GM23248 (cell line): ENCODE measurements around the gene SYNE2. TPM values are rescaled to one million over a fixed set of nuclear protein-coding genes. Genes with fewer than 3 reads are reported as not detected.
A peak's percentile ranks its signal among the peaks of the same experiment; 100 is the strongest.

Experiments
- DNase-seq: peaks from one replicate; pipeline ENCODE4 v3.0.0-alpha.2; 2015
- H2AFZ ChIP-seq: fragments of 200-600 bp; sonication (generic); 2 replicates; pipeline ENCODE4 v1.6.1; 2016; ENCODE audit warnings: antibody characterized with exemption
- H3F3A ChIP-seq: fragments of 200-600 bp; sonication (generic); 2 replicates; pipeline ENCODE4 v1.6.1; 2016; ENCODE audit warnings: mild to moderate bottlenecking, antibody characterized with exemption, mixed run types; ENCODE audit not compliant: insufficient read depth
- H3K27ac ChIP-seq: fragments of 200-600 bp; sonication (generic); 2 replicates; pipeline ENCODE4 v1.5.1; 2016; ENCODE audit warnings: mild to moderate bottlenecking
- H3K27me3 ChIP-seq: fragments of 200-600 bp; sonication (generic); replicated peaks from 2 replicates; pipeline ENCODE4 v1.6.1; 2016; ENCODE audit warnings: mild to moderate bottlenecking; ENCODE audit not compliant: insufficient read depth
- H3K36me3 ChIP-seq: fragments of 200-600 bp; sonication (generic); 2 replicates; pipeline ENCODE4 v1.6.1; 2016; ENCODE audit warnings: low read depth, mild to moderate bottlenecking
- H3K4me1 ChIP-seq: fragments of 200-600 bp; sonication (generic); 2 replicates; pipeline ENCODE4 v1.6.1; 2016; ENCODE audit warnings: mild to moderate bottlenecking; ENCODE audit not compliant: insufficient read depth
- H3K4me2 ChIP-seq: fragments of 200-600 bp; sonication (generic); one replicate; pipeline ENCODE4 v1.6.1; 2016; ENCODE audit warnings: mild to moderate bottlenecking; ENCODE audit not compliant: unreplicated experiment
- H3K4me3 ChIP-seq: fragments of 200-600 bp; sonication (generic); 2 replicates; pipeline ENCODE4 v1.5.1; 2016; ENCODE audit warnings: mild to moderate bottlenecking
- H3K79me2 ChIP-seq: fragments of 200-600 bp; sonication (generic); 2 replicates; pipeline ENCODE4 v1.6.1; 2016; ENCODE audit warnings: mild to moderate bottlenecking; ENCODE audit not compliant: insufficient read depth
- H3K9ac ChIP-seq: fragments of 200-600 bp; sonication (generic); 2 replicates; pipeline ENCODE4 v1.6.1; 2016; ENCODE audit warnings: mild to moderate bottlenecking
- H3K9me2 ChIP-seq: fragments of 200-600 bp; sonication (generic); 2 replicates; pipeline ENCODE4 v1.6.1; 2016; ENCODE audit warnings: mixed run types, mild to moderate bottlenecking, moderate library complexity; ENCODE audit not compliant: insufficient read depth
- H3K9me3 ChIP-seq: fragments of 200-600 bp; sonication (generic); one replicate; pipeline ENCODE4 v1.6.1; 2017; ENCODE audit warnings: low read depth
- H4K20me1 ChIP-seq: fragments of 200-600 bp; sonication (generic); 2 replicates; pipeline ENCODE4 v1.6.0; 2016; ENCODE audit not compliant: insufficient read depth
- EZH2 ChIP-seq: fragments of 200-600 bp; sonication (generic); IDR thresholded peaks from 2 replicates; pipeline ENCODE4 v1.6.1; 2018; ENCODE audit warnings: antibody characterized with exemption, mild to moderate bottlenecking; ENCODE audit not compliant: insufficient read depth, poor library complexity, severe bottlenecking
- EZH2phosphoT487 ChIP-seq: fragments of 200-600 bp; sonication (generic); IDR thresholded peaks from 2 replicates; pipeline ENCODE4 v1.6.1; 2018; ENCODE audit warnings: antibody characterized with exemption, moderate library complexity, mild to moderate bottlenecking, low read depth; ENCODE audit not compliant: insufficient read depth
- WGBS, 2 experiments: methylation state at CpG; one replicate each; pipeline ENCODE4 v1.1.6; 2015 to 2017; ENCODE audit warnings: low lambda C conversion rate in 2 of 2, low coverage in 1 of 2; ENCODE audit errors: missing lambda C conversion rate in 2 of 2; 5-methylcytosine and 5-hydroxymethylcytosine counted together
- in situ Hi-C: fragments of 300-500 bp; cut with MboI; formaldehyde crosslinking; loops from 2 replicates; pipeline ENCODE4 v1.15.0; 2020
- polyA plus RNA-seq: library from polyadenylated mRNA; unstranded; fragments of >200 nt; fragmentation: Nextera tagmentation; extraction: Ambion mirVana; gene quantifications from 2 replicates; pipeline ENCODE4 v1.2.1, GENCODE V29; 2016
- total RNA-seq: library from RNA; depleted of rRNA; stranded (reverse); fragments of >200 nt; shearing (Covaris generic); gene quantifications from 2 replicates; pipeline ENCODE4 v1.2.3, GENCODE V29; 2014

Gene SYNE2
- total and polyA plus RNA-seq, 2 experiments from 2014 or later, result 2.8 to 4.4 TPM

DNA sequence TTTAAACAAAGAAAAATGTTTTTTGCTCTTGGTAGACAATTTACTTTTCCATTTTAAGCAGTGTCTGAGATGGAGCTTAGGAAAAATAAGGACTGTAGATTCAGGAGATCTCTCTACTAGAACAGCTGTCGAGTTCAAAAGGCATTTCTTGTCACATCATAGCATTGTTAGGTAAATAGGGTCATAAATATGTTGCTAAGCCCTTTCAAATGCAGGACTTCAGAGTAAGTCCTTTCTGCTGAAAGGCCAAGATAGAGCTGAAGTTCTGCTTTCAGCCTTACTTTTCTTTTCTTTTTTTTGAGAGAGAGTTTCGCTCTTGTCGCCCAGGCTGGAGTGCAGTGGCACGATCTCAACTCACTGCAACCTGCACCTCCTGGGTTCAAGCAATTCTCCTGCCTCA, 98.2 kb downstream of the SYNE2 start:
- no peaks in the 10 kb centered on the region for H3K27me3 ChIP-seq
- TF ChIP-seq EZH2, result no peak
- no peak for TF ChIP-seq EZH2phosphoT487
- whole genome bisulfite sequencing, 2 experiments, result 89 to 91% methylated on average over 4 of the region's 4 CpGs
- in situ Hi-C loops, result no loop called here
- no peaks in the 10 kb centered on the region for H3K36me3 ChIP-seq
- no peaks in the 10 kb centered on the region for H3K79me2 ChIP-seq
- H3F3A ChIP-seq, result no peaks in the 10 kb centered on the region
- H2AFZ ChIP-seq, result no peak overlapping the region
- H4K20me1 ChIP-seq, result no peaks in the 10 kb centered on the region
- H3K27ac ChIP-seq, result no peak overlapping the region
- no peaks in the 10 kb centered on the region for H3K9me2 ChIP-seq
- H3K4me3 ChIP-seq, result no peak overlapping the region
- H3K9me3 ChIP-seq, result no peaks in the 10 kb centered on the region
- H3K4me2 ChIP-seq, result no peak overlapping the region
- no peak for DNase-seq
- H3K4me1 ChIP-seq, result no peaks in the 10 kb centered on the region
- no peak overlapping the region for H3K9ac ChIP-seq

DNA sequence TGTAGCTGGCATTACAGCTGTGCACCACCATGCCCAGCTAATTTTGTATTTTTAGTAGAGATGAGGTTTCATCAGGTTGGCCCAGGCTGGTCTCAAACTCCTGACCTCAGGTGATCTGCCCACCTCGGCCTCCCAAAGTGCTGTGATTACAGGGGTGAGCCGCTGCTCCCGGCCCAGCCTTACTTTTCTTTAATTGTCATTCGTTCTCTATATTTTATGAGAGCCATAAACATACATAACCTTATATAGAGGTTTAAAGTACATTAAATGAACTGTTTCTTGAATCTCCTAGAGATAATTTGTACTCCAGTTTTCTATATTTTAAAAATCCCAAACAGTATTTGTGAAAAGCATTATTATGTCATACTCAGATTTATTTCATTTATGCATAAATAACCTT, 98.6 kb downstream of the SYNE2 start:
- H3K36me3 ChIP-seq, result no peaks in the 10 kb centered on the region
- no peak overlapping the region for H3K4me3 ChIP-seq
- DNase-seq, result no peak
- TF ChIP-seq EZH2phosphoT487 (no peak), EZH2 (no peak)
- no peaks in the 10 kb centered on the region for H3K9me3 ChIP-seq
- in situ Hi-C loops, result no loop called here
- WGBS, 2 experiments, result 81 to 83% methylated on average over 4 of the region's 4 CpGs
- no peaks in the 10 kb centered on the region for H3F3A ChIP-seq
- no peak overlapping the region for H3K27ac ChIP-seq
- no peak overlapping the region for H3K4me2 ChIP-seq
- no peak overlapping the region for H3K9ac ChIP-seq
- no peaks in the 10 kb centered on the region for H3K79me2 ChIP-seq
- no peak overlapping the region for H2AFZ ChIP-seq
- H4K20me1 ChIP-seq, result no peaks in the 10 kb centered on the region
- H3K9me2 ChIP-seq, result no peaks in the 10 kb centered on the region
- no peaks in the 10 kb centered on the region for H3K27me3 ChIP-seq
- no peaks in the 10 kb centered on the region for H3K4me1 ChIP-seq

DNA sequence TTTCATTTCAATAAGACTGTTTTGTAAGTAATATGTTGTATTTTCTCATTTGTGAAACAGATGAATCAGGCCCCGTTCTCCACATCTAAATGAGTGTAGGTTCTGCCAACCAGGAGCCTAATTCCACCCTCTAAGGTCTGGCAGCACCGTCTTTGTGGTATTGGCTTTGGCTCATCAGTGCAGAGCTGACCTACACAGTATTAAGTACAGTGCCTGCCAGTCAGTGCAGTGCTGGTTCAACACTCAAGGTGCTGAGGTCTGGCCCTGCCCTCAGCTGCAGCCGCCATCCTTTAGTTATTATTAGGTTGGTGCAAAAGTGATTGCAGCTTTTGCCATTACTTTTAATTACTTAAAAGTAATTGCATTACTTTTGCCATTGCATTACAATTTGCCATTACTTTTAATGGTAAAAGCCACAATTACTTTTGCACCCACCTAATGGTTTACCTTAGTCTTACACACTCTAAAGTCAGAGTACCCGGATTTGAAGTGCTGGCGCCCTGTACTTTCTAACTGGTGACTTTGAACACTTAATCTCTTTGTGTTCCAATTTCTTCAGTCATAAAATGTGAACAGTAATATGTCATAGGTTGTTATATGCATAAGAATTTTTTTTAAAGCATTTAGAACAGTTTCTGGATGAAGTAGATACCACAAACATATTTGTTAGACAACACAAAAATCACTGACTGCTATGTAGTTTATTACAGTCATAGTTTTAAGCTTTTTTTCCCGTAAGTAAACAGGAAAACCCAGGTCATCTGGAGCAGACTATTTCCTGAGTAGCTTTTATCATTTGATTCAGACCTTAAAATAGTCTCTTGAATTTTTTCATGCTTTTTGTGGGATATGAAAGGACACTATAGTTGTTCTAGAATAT, 99.5 kb downstream of the SYNE2 start:
- no peak for TF ChIP-seq EZH2
- TF ChIP-seq EZH2phosphoT487, result no peak
- Histone ChIP-seq H2AFZ (no peak overlapping the region), H3K79me2 (no peaks in the 10 kb centered on the region), H3K9me2 (no peaks in the 10 kb centered on the region), H3K4me1 (no peaks in the 10 kb centered on the region), H3K9me3 (no peaks in the 10 kb centered on the region), H3K4me3 (no peak overlapping the region), H3K27ac (no peak overlapping the region), H3K27me3 (no peaks in the 10 kb centered on the region), H3F3A (no peaks in the 10 kb centered on the region), H3K9ac (no peak overlapping the region), H4K20me1 (no peaks in the 10 kb centered on the region), H3K4me2 (no peak overlapping the region), H3K36me3 (no peaks in the 10 kb centered on the region)
- 93 to 99% methylated on average over 6 of the region's 6 CpGs for WGBS, 2 experiments
- DNase-seq, result no peak
- in situ Hi-C loops, result no loop called here

DNA sequence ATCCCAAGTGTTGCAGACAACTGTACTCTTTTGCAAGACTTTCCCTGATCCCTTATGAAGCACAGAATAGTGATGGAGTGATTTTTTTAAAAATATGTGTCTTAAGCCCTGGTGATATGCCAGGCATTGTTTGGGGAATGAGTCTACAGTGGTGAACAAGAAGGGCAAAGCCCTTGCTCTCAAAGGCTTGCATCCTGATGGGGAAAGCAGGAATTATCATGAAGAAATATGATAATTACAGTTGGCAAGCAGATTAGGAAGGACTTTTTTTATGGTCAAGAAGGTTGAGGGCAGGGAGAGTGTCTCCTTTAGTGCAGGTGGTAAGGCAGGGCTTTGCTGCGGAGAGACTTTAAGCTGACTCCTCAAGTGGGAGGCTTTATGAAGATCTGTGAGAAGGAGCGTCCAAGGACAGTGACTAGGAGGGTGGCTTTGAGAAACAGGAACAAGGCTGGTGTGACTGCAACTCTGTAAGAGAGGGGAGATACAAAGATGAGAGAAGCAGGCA, 100.2 kb downstream of the SYNE2 start:
- peak; percentile 60 for DNase-seq
- Histone ChIP-seq H4K20me1 (no peaks in the 10 kb centered on the region), H3K9me3 (no peaks in the 10 kb centered on the region), H3F3A (no peaks in the 10 kb centered on the region), H3K9ac (no peak overlapping the region), H3K9me2 (no peaks in the 10 kb centered on the region), H3K36me3 (no peaks in the 10 kb centered on the region), H3K79me2 (no peaks in the 10 kb centered on the region), H3K27ac (no peak overlapping the region), H2AFZ (no peak overlapping the region), H3K27me3 (no peaks in the 10 kb centered on the region), H3K4me3 (no peak overlapping the region), H3K4me1 (no peaks in the 10 kb centered on the region), H3K4me2 (no peak overlapping the region)
- in situ Hi-C loops, result no loop called here
- WGBS, 2 experiments, result 100% methylated on average over 2 of the region's 2 CpGs
- no peak for TF ChIP-seq EZH2
- no peak for TF ChIP-seq EZH2phosphoT487
